ENCODE measurements around the gene CCDC68.

DNA sequence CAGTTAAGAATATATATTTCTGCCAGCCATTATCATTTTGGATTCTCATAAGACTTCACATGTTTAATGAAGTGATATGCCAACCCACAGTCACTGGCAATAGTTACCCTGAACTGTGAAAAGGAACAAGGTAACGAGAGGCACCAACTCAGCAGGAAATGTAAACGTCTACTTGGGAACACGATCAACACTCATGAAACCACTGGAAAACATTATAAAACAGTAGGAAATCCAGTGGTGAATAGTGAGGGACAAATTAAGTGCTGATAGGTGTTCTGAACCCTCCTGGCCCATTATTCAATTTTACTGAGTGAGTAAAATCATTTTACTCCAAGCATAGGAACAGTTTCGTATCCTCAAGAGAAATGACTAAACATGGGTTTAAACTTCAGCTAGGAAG is 17.1 kb downstream of the CCDC68 start:
- TF ChIP-seq, protein P1, sequence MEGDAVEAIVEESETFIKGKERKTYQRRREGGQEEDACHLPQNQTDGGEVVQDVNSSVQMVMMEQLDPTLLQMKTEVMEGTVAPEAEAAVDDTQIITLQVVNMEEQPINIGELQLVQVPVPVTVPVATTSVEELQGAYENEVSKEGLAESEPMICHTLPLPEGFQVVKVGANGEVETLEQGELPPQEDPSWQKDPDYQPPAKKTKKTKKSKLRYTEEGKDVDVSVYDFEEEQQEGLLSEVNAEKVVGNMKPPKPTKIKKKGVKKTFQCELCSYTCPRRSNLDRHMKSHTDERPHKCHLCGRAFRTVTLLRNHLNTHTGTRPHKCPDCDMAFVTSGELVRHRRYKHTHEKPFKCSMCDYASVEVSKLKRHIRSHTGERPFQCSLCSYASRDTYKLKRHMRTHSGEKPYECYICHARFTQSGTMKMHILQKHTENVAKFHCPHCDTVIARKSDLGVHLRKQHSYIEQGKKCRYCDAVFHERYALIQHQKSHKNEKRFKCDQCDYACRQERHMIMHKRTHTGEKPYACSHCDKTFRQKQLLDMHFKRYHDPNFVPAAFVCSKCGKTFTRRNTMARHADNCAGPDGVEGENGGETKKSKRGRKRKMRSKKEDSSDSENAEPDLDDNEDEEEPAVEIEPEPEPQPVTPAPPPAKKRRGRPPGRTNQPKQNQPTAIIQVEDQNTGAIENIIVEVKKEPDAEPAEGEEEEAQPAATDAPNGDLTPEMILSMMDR (IDR thresholded peaks at IDR 0.05; ENCODE audit: extremely low read depth in 1 of 2, insufficient read depth in 1 of 2, low read depth in 1 of 2, low read length in 2 of 2): no peak
- TF ChIP-seq POLR2A (IDR thresholded peaks at IDR 0.05; ENCODE audit: low read depth, low read length) (no peak), POLR2AphosphoS5 (IDR thresholded peaks at IDR 0.05; ENCODE audit: insufficient read depth, low read depth, low read length) (no peak), EZH2 (IDR thresholded peaks at IDR 0.05; ENCODE audit: borderline replicate concordance, low read depth, low read length, severe bottlenecking) (no peak), JUN (IDR thresholded peaks at IDR 0.05; ENCODE audit: borderline replicate concordance, insufficient read depth, insufficient read length, low read depth) (no peak), MYC (IDR thresholded peaks at IDR 0.05; ENCODE audit: low read depth, low read length) (no peak)
- TF ChIP-seq, protein P2, sequence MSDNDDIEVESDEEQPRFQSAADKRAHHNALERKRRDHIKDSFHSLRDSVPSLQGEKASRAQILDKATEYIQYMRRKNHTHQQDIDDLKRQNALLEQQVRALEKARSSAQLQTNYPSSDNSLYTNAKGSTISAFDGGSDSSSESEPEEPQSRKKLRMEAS (IDR thresholded peaks at IDR 0.05; ENCODE audit: insufficient read depth, insufficient read length): no peak
